HCT116 (cell line): ENCODE measurements around the gene ROBO1.

ENCODE experiments used
- EZH2 ChIP-seq: fragments of 200-600 bp; sonication (generic); IDR thresholded peaks from 2 replicates; pipeline ENCODE4 v1.6.1; 2017; ENCODE audit warnings: antibody characterized with exemption, mixed run types
- EZH2phosphoT487 ChIP-seq: fragments of 200-600 bp; IDR thresholded peaks from 2 replicates; pipeline ENCODE4 v1.6.1; 2018; ENCODE audit warnings: antibody characterized with exemption, borderline replicate concordance
- POLR2A ChIP-seq: IDR thresholded peaks from 2 replicates; pipeline ENCODE4 v1.7.0; 2011; ENCODE audit warnings: borderline replicate concordance; ENCODE audit not compliant: insufficient read depth, insufficient read length; ENCODE audit errors: extremely low read depth
- POLR2AphosphoS5 ChIP-seq: IDR thresholded peaks from 2 replicates; pipeline ENCODE4 v1.6.1; 2011; ENCODE audit warnings: mild to moderate bottlenecking, low read depth, low read length, moderate library complexity
- RAD21 ChIP-seq: IDR thresholded peaks from 2 replicates; pipeline ENCODE4 v1.6.1; 2012; ENCODE audit warnings: low read depth, mild to moderate bottlenecking
- ZNF274 ChIP-seq: fragments of 200-500 bp; sonication (Bioruptor generic); IDR thresholded peaks from 2 replicates; pipeline ENCODE4 v1.6.1; 2014; ENCODE audit warnings: mild to moderate bottlenecking, low read depth, low read length, inconsistent platforms
- TF ChIP-seq, protein P1 (sequence below), 3 experiments: fragments of 200-600 bp in 1 of 3; sonication (generic) in 1 of 3; IDR thresholded peaks in 2 of 3; conservative IDR thresholded peaks in 1 of 3; 2 replicates each; pipeline ENCODE4 v1.5.1; 2012 to 2017; ENCODE audit warnings: low read depth in 2 of 3, low read length in 2 of 3, antibody characterized with exemption in 1 of 3, borderline replicate concordance in 1 of 3, control low read depth in 1 of 3, mild to moderate bottlenecking in 1 of 3, mixed read lengths in 1 of 3, mixed run types in 1 of 3, moderate library complexity in 1 of 3; ENCODE audit not compliant: insufficient read depth in 1 of 3
- TF ChIP-seq, protein P2 (sequence below): IDR thresholded peaks from 2 replicates; pipeline ENCODE4 v1.6.1; 2012; ENCODE audit warnings: low read depth

DNA sequence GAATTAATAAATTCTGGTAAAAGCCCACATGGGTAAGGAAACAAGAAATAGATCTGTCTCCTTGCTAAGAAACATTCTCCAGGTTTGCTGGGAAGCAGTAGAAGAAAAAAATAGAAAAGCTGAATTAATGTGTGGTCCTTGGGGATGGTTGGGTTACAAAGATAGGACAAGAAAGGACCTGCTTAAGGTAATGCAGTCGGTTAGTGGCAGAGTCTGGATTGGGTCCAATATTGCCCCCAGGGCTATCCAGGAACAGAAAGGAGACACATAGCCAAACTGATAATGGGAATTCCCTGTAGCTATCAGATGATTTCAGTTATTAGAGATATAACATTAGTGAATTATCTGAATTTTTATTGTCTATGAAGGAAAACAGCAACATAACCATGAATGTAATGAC lies 584.3 kb downstream of the ROBO1 start:
- TF ChIP-seq POLR2A (no peak), POLR2AphosphoS5 (no peak), ZNF274 (no peak), EZH2phosphoT487 (no peak), RAD21 (no peak), EZH2 (no peak)
- TF ChIP-seq, protein P1, sequence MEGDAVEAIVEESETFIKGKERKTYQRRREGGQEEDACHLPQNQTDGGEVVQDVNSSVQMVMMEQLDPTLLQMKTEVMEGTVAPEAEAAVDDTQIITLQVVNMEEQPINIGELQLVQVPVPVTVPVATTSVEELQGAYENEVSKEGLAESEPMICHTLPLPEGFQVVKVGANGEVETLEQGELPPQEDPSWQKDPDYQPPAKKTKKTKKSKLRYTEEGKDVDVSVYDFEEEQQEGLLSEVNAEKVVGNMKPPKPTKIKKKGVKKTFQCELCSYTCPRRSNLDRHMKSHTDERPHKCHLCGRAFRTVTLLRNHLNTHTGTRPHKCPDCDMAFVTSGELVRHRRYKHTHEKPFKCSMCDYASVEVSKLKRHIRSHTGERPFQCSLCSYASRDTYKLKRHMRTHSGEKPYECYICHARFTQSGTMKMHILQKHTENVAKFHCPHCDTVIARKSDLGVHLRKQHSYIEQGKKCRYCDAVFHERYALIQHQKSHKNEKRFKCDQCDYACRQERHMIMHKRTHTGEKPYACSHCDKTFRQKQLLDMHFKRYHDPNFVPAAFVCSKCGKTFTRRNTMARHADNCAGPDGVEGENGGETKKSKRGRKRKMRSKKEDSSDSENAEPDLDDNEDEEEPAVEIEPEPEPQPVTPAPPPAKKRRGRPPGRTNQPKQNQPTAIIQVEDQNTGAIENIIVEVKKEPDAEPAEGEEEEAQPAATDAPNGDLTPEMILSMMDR (IDR thresholded peaks at IDR 0.05 in 2 of 3, conservative IDR thresholded peaks at IDR 0.05 in 1 of 3; ENCODE audit: borderline replicate concordance in 1 of 3, insufficient read depth in 1 of 3, low read depth in 2 of 3, low read length in 2 of 3), result no peak
- TF ChIP-seq, protein P2, sequence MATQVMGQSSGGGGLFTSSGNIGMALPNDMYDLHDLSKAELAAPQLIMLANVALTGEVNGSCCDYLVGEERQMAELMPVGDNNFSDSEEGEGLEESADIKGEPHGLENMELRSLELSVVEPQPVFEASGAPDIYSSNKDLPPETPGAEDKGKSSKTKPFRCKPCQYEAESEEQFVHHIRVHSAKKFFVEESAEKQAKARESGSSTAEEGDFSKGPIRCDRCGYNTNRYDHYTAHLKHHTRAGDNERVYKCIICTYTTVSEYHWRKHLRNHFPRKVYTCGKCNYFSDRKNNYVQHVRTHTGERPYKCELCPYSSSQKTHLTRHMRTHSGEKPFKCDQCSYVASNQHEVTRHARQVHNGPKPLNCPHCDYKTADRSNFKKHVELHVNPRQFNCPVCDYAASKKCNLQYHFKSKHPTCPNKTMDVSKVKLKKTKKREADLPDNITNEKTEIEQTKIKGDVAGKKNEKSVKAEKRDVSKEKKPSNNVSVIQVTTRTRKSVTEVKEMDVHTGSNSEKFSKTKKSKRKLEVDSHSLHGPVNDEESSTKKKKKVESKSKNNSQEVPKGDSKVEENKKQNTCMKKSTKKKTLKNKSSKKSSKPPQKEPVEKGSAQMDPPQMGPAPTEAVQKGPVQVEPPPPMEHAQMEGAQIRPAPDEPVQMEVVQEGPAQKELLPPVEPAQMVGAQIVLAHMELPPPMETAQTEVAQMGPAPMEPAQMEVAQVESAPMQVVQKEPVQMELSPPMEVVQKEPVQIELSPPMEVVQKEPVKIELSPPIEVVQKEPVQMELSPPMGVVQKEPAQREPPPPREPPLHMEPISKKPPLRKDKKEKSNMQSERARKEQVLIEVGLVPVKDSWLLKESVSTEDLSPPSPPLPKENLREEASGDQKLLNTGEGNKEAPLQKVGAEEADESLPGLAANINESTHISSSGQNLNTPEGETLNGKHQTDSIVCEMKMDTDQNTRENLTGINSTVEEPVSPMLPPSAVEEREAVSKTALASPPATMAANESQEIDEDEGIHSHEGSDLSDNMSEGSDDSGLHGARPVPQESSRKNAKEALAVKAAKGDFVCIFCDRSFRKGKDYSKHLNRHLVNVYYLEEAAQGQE, result no peak
